Thyroid gland (tissue), 4 donors: ENCODE measurements around the gene HPGDS.

ENCODE experiments used
- CTCF ChIP-seq, 6 experiments: fragments of 200-600 bp in 3 of 6; fragments of 450-650 bp in 3 of 6; sonication (generic) in 3 of 6; IDR thresholded peaks; one replicate each; pipeline ENCODE4 v1.5.1; 2016 to 2019; ENCODE audit warnings: antibody characterized with exemption in 6 of 6, mild to moderate bottlenecking in 2 of 6, inconsistent platforms in 1 of 6, moderate library complexity in 1 of 6
- POLR2A ChIP-seq, 2 donors: fragments of 450-650 bp; IDR thresholded peaks; one replicate each; pipeline ENCODE4 v1.6.1; 2017; ENCODE audit warnings: antibody characterized with exemption in 2 of 2, mild to moderate bottlenecking in 2 of 2, moderate library complexity in 1 of 2

GRCh38 chr4:94298725-94299252 lies 43.8 kb downstream of the HPGDS start:
- no peak for TF ChIP-seq CTCF (IDR thresholded peaks at IDR 0.05)
- no peak for TF ChIP-seq POLR2A (IDR thresholded peaks at IDR 0.05)
